SK-N-SH (cell line): ENCODE data around the gene PPP1R9B. TPM values are rescaled to one million over a fixed set of nuclear protein-coding genes. Genes with fewer than 3 reads are reported as not detected.

Source experiments
- CTCF ChIA-PET: fragments of 300-600, 350-600 bp; formaldehyde crosslinking; extraction: SDS; loops from one replicate; lab custom pipeline; 2021; lab: Yijun Ruan, JAX
- POLR2A ChIA-PET: fragments of 350-600 bp; sonication (Branson Sonifier 250); formaldehyde crosslinking; extraction: SDS; loops from one replicate; lab custom pipeline; 2020; ENCODE audit warnings: antibody characterized with exemption, inconsistent platforms; lab: Yijun Ruan, JAX
- DNase-seq: peaks from one replicate; pipeline ENCODE4 v3.0.0; 2012
- H2AFZ ChIP-seq: fragments of 200-600 bp; sonication (generic); 2 replicates; pipeline ENCODE4 v1.8.1; 2016; ENCODE audit warnings: antibody characterized with exemption, mild to moderate bottlenecking, low read depth
- H3F3A ChIP-seq: fragments of 200-600 bp; sonication (generic); replicated peaks from 2 replicates; pipeline ENCODE3; 2016; ENCODE audit warnings: antibody characterized with exemption, mild to moderate bottlenecking; ENCODE audit not compliant: insufficient read depth
- H3K27ac ChIP-seq, 2 experiments: fragments of 200-500 bp in 1 of 2; fragments of 200-600 bp in 1 of 2; sonication (Bioruptor generic) in 1 of 2; sonication (generic), shearing (Covaris generic) in 1 of 2; 2 replicates each; pipeline versions ENCODE4 v1.5.1 to v1.6.1; 2014 to 2016; ENCODE audit warnings: low read depth in 2 of 2, inconsistent platforms in 1 of 2, low read length in 1 of 2, mild to moderate bottlenecking in 1 of 2, mixed read lengths in 1 of 2
- H3K27me3 ChIP-seq: fragments of 200-600 bp; sonication (generic), shearing (Covaris generic); 2 replicates; pipeline ENCODE4 v1.6.1; 2016; ENCODE audit warnings: mixed run types; ENCODE audit not compliant: insufficient read depth
- H3K36me3 ChIP-seq, 2 experiments: fragments of 200-500 bp in 1 of 2; fragments of 200-600 bp in 1 of 2; sonication (Bioruptor generic) in 1 of 2; sonication (generic) in 1 of 2; replicated peaks in 1 of 2; 2 replicates each; pipeline versions ENCODE3 to v1.5.1; 2014 to 2016; ENCODE audit warnings: low read length in 1 of 2, mild to moderate bottlenecking in 1 of 2; ENCODE audit not compliant: insufficient read depth in 2 of 2, control insufficient read depth in 1 of 2
- H3K4me1 ChIP-seq, 2 experiments: fragments of 200-500 bp in 1 of 2; fragments of 200-600 bp in 1 of 2; sonication (Bioruptor generic) in 1 of 2; sonication (generic), shearing (Covaris generic) in 1 of 2; 2 replicates each; pipeline versions ENCODE4 v1.5.1 to v1.6.1; 2014 to 2016; ENCODE audit warnings: low read depth in 1 of 2, low read length in 1 of 2, mixed run types in 1 of 2; ENCODE audit not compliant: insufficient read depth in 2 of 2, control insufficient read depth in 1 of 2
- H3K4me2 ChIP-seq: fragments of 200-600 bp; sonication (generic), shearing (Covaris generic); 2 replicates; pipeline ENCODE4 v1.6.1; 2017; ENCODE audit warnings: mixed run types
- H3K4me3 ChIP-seq, 2 experiments: fragments of 200-500 bp in 1 of 2; fragments of 200-600 bp in 1 of 2; sonication (Bioruptor generic) in 1 of 2; sonication (generic), shearing (Covaris generic) in 1 of 2; 2 replicates each; pipeline versions ENCODE4 v1.5.1 to v1.8.1; 2014 to 2016; ENCODE audit warnings: low read depth in 2 of 2, inconsistent platforms in 1 of 2, low read length in 1 of 2, mild to moderate bottlenecking in 1 of 2, mixed read lengths in 1 of 2, moderate library complexity in 1 of 2
- H3K79me2 ChIP-seq: fragments of 200-600 bp; sonication (generic); 2 replicates; pipeline ENCODE4 v1.8.1; 2017; ENCODE audit warnings: mild to moderate bottlenecking; ENCODE audit not compliant: insufficient read depth
- H3K9ac ChIP-seq: fragments of 200-600 bp; sonication (generic); 2 replicates; pipeline ENCODE4 v1.6.1; 2017; ENCODE audit warnings: mixed run types
- H3K9me2 ChIP-seq: fragments of 200-600 bp; sonication (generic); 2 replicates; pipeline ENCODE4 v1.6.1; 2017; ENCODE audit warnings: mixed run types
- H3K9me3 ChIP-seq: fragments of 200-600 bp; sonication (generic); 2 replicates; pipeline ENCODE4 v1.6.1; 2017; ENCODE audit warnings: mixed run types, mild to moderate bottlenecking, moderate library complexity
- H4K20me1 ChIP-seq: fragments of 200-600 bp; sonication (generic); 2 replicates; pipeline ENCODE4 v1.6.1; 2017; ENCODE audit warnings: mild to moderate bottlenecking, mixed run types; ENCODE audit not compliant: insufficient read depth
- CHD2 ChIP-seq: fragments of 150-350 bp; IDR thresholded peaks from 2 replicates; pipeline ENCODE4 v1.6.1; 2018; ENCODE audit warnings: low read length; ENCODE audit not compliant: partially characterized antibody
- EP300 ChIP-seq, 2 experiments: IDR thresholded peaks; 2 replicates each; pipeline versions ENCODE4 v1.4.0 to v1.6.1; 2012; ENCODE audit warnings: borderline replicate concordance in 1 of 2, low read depth in 1 of 2, low read length in 1 of 2
- GATA2 ChIP-seq: sonication (generic); formaldehyde crosslinking; IDR thresholded peaks from 2 replicates; pipeline ENCODE4 v1.5.0; 2020; ENCODE audit warnings: mild to moderate bottlenecking, missing genetic modification reagents
- JUND ChIP-seq: IDR thresholded peaks from 2 replicates; pipeline ENCODE4 v1.4.0; 2012
- POLR2AphosphoS5 ChIP-seq: IDR thresholded peaks from 2 replicates; pipeline ENCODE4 v1.6.1; 2012; ENCODE audit warnings: low read depth, low read length
- RAD21 ChIP-seq: IDR thresholded peaks from 2 replicates; pipeline ENCODE4 v1.6.1; 2012; ENCODE audit warnings: mild to moderate bottlenecking, low read length
- RFX5 ChIP-seq: IDR thresholded peaks from 2 replicates; pipeline ENCODE4 v1.6.1; 2012; ENCODE audit warnings: mild to moderate bottlenecking, improper control_type of control experiment, low read length
- RXRA ChIP-seq: IDR thresholded peaks from 2 replicates; pipeline ENCODE4 v1.4.0; 2012; ENCODE audit warnings: low read depth, mild to moderate bottlenecking, borderline replicate concordance
- SIN3A ChIP-seq: IDR thresholded peaks from 2 replicates; pipeline ENCODE4 v1.6.1; 2012; ENCODE audit warnings: low read depth, mild to moderate bottlenecking, low read length, moderate library complexity, borderline replicate concordance
- SMC3 ChIP-seq: IDR thresholded peaks from 2 replicates; pipeline ENCODE4 v1.6.1; 2012; ENCODE audit warnings: low read depth, low read length, improper control_type of control experiment
- TAF1 ChIP-seq: IDR thresholded peaks from 2 replicates; pipeline ENCODE4 v1.6.1; 2012; ENCODE audit warnings: low read depth, mild to moderate bottlenecking, low read length, moderate library complexity, borderline replicate concordance
- TEAD4 ChIP-seq: IDR thresholded peaks from 2 replicates; pipeline ENCODE4 v1.4.0; 2012; ENCODE audit warnings: mild to moderate bottlenecking, borderline replicate concordance; ENCODE audit not compliant: insufficient read depth
- YY1 ChIP-seq: IDR thresholded peaks from 2 replicates; pipeline ENCODE4 v1.4.0; 2012; ENCODE audit warnings: low read depth, mild to moderate bottlenecking
- WGBS: methylation state at CpG from one replicate; pipeline ENCODE4 v1.1.6; 2017; ENCODE audit warnings: low lambda C conversion rate; 5-methylcytosine and 5-hydroxymethylcytosine counted together
- polyA plus RNA-seq, 3 experiments: library from polyadenylated mRNA; depleted of rRNA; stranded (reverse); fragments of >200 nt; gene quantifications; 2 replicates each; pipeline ENCODE4 v1.2.3, GENCODE V29; 2012
- TF ChIP-seq, protein P1 (sequence below): IDR thresholded peaks from 2 replicates; pipeline ENCODE4 v1.4.0; 2012; ENCODE audit warnings: low read depth, borderline replicate concordance
- TF ChIP-seq, protein P2 (sequence below): fragments of 150-350 bp; IDR thresholded peaks from 2 replicates; pipeline ENCODE4 v1.6.1; 2017; ENCODE audit warnings: antibody characterized with exemption, low read length, low read depth, borderline replicate concordance
- TF ChIP-seq, protein P3 (sequence below): IDR thresholded peaks from 2 replicates; pipeline ENCODE4; 2012
- TF ChIP-seq, protein P4 (sequence below): IDR thresholded peaks from 2 replicates; pipeline ENCODE4 v1.6.1; 2012; ENCODE audit warnings: mild to moderate bottlenecking, low read depth, low read length, moderate library complexity
- TF ChIP-seq, protein P5 (sequence below): IDR thresholded peaks from 2 replicates; pipeline ENCODE4 v1.4.0; 2012; ENCODE audit warnings: low read depth, borderline replicate concordance

PPP1R9B gene
- polyA plus RNA-seq, 1 of the 3 experiments (the other 2 are of a cell fraction), result 35.2 TPM

DNA sequence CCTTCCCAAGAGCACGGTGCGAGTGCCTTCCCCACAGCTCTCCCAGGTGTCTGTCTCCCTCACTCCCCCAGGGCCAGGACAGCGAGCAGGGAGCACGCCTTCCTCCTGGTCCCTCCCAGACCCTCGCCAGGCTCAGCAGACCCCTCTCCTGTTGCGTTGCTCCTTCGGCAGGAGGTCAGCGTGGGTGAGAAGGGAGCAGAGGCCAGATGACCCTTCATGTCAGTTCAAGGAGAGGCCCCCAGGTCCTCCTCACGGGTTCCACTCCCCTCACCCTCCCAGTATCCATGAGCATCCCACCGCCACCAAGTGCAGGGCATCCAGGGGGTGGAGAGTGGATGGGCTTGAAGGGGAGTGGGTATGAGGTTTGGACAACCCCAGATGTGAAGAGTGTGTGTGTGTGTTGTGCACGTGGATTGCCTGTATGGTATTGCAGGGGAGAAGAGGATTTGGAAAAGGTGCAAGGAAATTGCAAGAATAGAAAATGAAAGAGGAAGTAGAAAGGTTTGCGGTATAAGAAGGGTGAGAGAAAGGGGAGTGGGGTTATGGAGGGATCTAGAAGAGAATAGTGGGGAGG lies 33.0 kb upstream of the PPP1R9B start:
- ChIA-PET POLR2A (no interaction called here), CTCF (interaction anchor here (0.9 to 4.0 kb wide), 6 partner anchors 9 to 85 kb away, joined by 3 to 31 read pairs (median 6); partner anchors contain the start of gene COL1A1)
- Histone ChIP-seq H4K20me1 (peaks cover 70% of the 10 kb centered on the region), H3F3A (peaks cover 94% of the 10 kb centered on the region), H3K4me1 (peaks cover 6 to 23% of the 10 kb centered on the region in 2 experiments; a peak in 1 of 4 replicates), H3K27me3 (no peaks in the 10 kb centered on the region), H3K4me3 (no peak overlapping the region), H3K4me2 (no peak overlapping the region), H2AFZ (no peak overlapping the region), H3K9me2 (no peaks in the 10 kb centered on the region), H3K9ac (no peak overlapping the region), H3K79me2 (peaks cover 3% of the 10 kb centered on the region; the same call in 1 of the 2 replicates), H3K36me3 (peaks cover 42 to 45% of the 10 kb centered on the region in 2 experiments), H3K27ac (peak overlapping the region in 1 of 2 experiments; percentile 100; a peak in 2 of 4 replicates), H3K9me3 (no peaks in the 10 kb centered on the region)
- WGBS, result 84% methylated on average over 12 of the region's 12 CpGs
- no peak for TF ChIP-seq RFX5
- TF ChIP-seq, protein P1, sequence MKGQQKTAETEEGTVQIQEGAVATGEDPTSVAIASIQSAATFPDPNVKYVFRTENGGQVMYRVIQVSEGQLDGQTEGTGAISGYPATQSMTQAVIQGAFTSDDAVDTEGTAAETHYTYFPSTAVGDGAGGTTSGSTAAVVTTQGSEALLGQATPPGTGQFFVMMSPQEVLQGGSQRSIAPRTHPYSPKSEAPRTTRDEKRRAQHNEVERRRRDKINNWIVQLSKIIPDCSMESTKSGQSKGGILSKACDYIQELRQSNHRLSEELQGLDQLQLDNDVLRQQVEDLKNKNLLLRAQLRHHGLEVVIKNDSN, result no peak
- TF ChIP-seq SMC3, result no peak
- TF ChIP-seq GATA2 (CRISPR knock-in tag), result no peak
- TF ChIP-seq, protein P2, sequence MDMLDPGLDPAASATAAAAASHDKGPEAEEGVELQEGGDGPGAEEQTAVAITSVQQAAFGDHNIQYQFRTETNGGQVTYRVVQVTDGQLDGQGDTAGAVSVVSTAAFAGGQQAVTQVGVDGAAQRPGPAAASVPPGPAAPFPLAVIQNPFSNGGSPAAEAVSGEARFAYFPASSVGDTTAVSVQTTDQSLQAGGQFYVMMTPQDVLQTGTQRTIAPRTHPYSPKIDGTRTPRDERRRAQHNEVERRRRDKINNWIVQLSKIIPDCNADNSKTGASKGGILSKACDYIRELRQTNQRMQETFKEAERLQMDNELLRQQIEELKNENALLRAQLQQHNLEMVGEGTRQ, result no peak
- peak; percentile 58 for TF ChIP-seq JUND
- TF ChIP-seq SIN3A, result peak; percentile 17; the same call in 1 of the 2 replicates
- no peak for TF ChIP-seq TAF1
- TF ChIP-seq, protein P3, sequence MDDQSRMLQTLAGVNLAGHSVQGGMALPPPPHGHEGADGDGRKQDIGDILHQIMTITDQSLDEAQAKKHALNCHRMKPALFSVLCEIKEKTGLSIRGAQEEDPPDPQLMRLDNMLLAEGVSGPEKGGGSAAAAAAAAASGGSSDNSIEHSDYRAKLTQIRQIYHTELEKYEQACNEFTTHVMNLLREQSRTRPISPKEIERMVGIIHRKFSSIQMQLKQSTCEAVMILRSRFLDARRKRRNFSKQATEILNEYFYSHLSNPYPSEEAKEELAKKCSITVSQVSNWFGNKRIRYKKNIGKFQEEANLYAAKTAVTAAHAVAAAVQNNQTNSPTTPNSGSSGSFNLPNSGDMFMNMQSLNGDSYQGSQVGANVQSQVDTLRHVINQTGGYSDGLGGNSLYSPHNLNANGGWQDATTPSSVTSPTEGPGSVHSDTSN, result peak; percentile 66
- no peak for TF ChIP-seq YY1
- TF ChIP-seq RXRA, result no peak
- TF ChIP-seq RAD21, result no peak
- TF ChIP-seq EP300 (IDR thresholded peaks at IDR 0.05; ENCODE audit: borderline replicate concordance in 1 of 2, low read depth in 1 of 2, low read length in 1 of 2), result no peak
- TF ChIP-seq, protein P4, sequence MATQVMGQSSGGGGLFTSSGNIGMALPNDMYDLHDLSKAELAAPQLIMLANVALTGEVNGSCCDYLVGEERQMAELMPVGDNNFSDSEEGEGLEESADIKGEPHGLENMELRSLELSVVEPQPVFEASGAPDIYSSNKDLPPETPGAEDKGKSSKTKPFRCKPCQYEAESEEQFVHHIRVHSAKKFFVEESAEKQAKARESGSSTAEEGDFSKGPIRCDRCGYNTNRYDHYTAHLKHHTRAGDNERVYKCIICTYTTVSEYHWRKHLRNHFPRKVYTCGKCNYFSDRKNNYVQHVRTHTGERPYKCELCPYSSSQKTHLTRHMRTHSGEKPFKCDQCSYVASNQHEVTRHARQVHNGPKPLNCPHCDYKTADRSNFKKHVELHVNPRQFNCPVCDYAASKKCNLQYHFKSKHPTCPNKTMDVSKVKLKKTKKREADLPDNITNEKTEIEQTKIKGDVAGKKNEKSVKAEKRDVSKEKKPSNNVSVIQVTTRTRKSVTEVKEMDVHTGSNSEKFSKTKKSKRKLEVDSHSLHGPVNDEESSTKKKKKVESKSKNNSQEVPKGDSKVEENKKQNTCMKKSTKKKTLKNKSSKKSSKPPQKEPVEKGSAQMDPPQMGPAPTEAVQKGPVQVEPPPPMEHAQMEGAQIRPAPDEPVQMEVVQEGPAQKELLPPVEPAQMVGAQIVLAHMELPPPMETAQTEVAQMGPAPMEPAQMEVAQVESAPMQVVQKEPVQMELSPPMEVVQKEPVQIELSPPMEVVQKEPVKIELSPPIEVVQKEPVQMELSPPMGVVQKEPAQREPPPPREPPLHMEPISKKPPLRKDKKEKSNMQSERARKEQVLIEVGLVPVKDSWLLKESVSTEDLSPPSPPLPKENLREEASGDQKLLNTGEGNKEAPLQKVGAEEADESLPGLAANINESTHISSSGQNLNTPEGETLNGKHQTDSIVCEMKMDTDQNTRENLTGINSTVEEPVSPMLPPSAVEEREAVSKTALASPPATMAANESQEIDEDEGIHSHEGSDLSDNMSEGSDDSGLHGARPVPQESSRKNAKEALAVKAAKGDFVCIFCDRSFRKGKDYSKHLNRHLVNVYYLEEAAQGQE, result no peak
- TF ChIP-seq, protein P5, sequence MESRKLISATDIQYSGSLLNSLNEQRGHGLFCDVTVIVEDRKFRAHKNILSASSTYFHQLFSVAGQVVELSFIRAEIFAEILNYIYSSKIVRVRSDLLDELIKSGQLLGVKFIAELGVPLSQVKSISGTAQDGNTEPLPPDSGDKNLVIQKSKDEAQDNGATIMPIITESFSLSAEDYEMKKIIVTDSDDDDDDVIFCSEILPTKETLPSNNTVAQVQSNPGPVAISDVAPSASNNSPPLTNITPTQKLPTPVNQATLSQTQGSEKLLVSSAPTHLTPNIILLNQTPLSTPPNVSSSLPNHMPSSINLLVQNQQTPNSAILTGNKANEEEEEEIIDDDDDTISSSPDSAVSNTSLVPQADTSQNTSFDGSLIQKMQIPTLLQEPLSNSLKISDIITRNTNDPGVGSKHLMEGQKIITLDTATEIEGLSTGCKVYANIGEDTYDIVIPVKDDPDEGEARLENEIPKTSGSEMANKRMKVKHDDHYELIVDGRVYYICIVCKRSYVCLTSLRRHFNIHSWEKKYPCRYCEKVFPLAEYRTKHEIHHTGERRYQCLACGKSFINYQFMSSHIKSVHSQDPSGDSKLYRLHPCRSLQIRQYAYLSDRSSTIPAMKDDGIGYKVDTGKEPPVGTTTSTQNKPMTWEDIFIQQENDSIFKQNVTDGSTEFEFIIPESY, result no peak; the same call in 1 of the 2 replicates
- TF ChIP-seq TEAD4, result no peak
- TF ChIP-seq CHD2, result no peak
- TF ChIP-seq POLR2AphosphoS5, result peak; percentile 84
- DNase-seq, result no peak
